Measurements from ENCODE around the gene C5orf52. TPM values are rescaled to one million over a fixed set of nuclear protein-coding genes. Genes with fewer than 3 reads are reported as not detected.

The C5orf52 gene
- total RNA-seq, 6 experiments from 2014 or later, result not detected

DNA sequence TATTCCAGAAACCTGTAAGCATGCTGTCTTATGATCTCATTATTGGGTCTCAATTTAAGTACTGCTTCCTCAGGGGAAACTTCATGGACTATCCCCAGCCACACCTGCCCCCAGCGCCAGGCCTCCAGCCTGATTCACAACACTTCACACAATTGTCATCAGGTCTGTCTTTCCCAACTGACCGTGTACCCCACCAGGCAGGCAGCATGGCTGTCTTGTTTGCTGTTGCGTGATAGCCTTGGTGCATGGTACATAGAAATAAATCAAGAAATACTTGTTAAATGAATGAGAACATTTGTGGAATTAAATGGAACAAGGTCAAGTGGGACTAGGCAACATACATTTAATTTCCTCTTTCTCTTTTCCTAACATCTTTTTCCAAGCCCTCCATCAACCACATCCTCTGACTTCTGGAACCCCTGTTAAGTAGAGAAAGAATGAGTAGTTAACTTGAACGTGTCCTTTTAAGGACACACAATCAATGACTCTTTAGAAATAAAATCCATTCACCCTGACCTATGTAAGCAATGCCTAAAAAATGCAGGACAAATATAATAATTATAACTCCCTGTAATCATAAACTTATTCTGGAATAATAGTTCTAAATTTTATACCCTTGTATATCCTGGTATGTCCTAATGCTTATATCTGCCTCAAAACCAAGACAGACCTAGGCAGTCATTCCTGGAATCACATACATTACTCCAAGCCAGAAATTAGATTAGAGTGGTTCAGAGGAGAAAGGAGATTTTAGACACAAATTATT, 42.7 kb downstream of the C5orf52 start:
- H3K27me3 ChIP-seq, result no peaks in the 10 kb centered on the region
- WGBS (ENCODE audit: insufficient coverage, low coverage, low lambda C conversion rate, missing lambda C conversion rate), result 81% methylated on average over 4 of the region's 4 CpGs
- H3K4me1 ChIP-seq, result peaks cover 0 to 4% (median 0%) of the 10 kb centered on the region in 4 donors
- no peak for ATAC-seq
- DNase-seq, result no peak
- TF ChIP-seq POLR2A (IDR thresholded peaks at IDR 0.05), result no peak
- TF ChIP-seq, protein P1, sequence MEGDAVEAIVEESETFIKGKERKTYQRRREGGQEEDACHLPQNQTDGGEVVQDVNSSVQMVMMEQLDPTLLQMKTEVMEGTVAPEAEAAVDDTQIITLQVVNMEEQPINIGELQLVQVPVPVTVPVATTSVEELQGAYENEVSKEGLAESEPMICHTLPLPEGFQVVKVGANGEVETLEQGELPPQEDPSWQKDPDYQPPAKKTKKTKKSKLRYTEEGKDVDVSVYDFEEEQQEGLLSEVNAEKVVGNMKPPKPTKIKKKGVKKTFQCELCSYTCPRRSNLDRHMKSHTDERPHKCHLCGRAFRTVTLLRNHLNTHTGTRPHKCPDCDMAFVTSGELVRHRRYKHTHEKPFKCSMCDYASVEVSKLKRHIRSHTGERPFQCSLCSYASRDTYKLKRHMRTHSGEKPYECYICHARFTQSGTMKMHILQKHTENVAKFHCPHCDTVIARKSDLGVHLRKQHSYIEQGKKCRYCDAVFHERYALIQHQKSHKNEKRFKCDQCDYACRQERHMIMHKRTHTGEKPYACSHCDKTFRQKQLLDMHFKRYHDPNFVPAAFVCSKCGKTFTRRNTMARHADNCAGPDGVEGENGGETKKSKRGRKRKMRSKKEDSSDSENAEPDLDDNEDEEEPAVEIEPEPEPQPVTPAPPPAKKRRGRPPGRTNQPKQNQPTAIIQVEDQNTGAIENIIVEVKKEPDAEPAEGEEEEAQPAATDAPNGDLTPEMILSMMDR (IDR thresholded peaks at IDR 0.05), result no peak
- no peaks in the 10 kb centered on the region for H3K9me3 ChIP-seq
- intact Hi-C loops (cut with DNase I), result loop anchor here in 1 of 2 donors (10.0 kb wide), 1 partner anchor 269 kb away; no protein-coding TSS in a partner anchor
- no peak overlapping the region for H3K27ac ChIP-seq
- H3K36me3 ChIP-seq, result no peaks in the 10 kb centered on the region
- no peak overlapping the region for H3K4me3 ChIP-seq

DNA sequence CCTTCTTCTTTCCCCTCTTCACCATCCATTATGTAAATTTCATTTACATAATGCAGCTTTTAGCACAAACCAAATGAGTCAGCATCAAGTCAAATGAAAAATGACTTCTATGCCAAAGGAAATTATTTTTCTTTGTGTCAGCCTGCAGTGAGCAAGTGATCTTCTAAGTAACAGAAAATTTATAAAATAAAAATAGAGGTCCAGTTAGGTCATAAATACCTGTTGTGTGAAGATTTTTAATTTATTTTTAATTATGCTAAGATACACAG, 43.2 kb downstream of the C5orf52 start:
- no peaks in the 10 kb centered on the region for H3K36me3 ChIP-seq
- H3K27ac ChIP-seq, result no peak overlapping the region
- intact Hi-C loops (cut with DNase I), result loop anchor here in 1 of 2 donors (10.0 kb wide), 1 partner anchor 270 kb away; no protein-coding TSS in a partner anchor
- ATAC-seq (no peak), DNase-seq (no peak)
- H3K27me3 ChIP-seq, result no peaks in the 10 kb centered on the region
- peaks cover 0 to 4% (median 0%) of the 10 kb centered on the region in 4 donors for H3K4me1 ChIP-seq
- H3K4me3 ChIP-seq, result no peak overlapping the region
- no peaks in the 10 kb centered on the region for H3K9me3 ChIP-seq
- TF ChIP-seq POLR2A (IDR thresholded peaks at IDR 0.05), result no peak
- TF ChIP-seq, protein P1 (IDR thresholded peaks at IDR 0.05), result no peak

DNA sequence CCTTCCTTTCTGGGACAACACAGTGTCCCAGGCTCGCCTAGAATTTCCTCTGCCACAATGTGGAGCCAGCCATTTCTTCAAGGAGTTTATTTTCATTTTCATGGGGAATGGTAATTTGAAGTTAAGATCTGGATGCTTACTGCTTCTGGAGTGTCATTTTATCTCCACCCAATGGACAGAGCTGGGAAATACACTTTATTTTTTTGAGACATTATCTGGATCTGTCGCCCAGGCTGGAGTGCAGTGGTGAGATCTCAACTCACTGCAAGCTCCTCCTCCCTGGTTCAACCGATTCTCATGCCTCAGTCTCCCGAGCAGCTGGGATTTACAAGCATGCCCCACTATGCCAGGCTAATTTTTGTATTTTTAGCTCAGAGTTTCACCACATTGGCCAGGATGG, 47.2 kb downstream of the C5orf52 start:
- no peaks in the 10 kb centered on the region for H3K36me3 ChIP-seq
- peaks cover 0 to 4% (median 0%) of the 10 kb centered on the region in 4 donors for H3K4me1 ChIP-seq
- no peaks in the 10 kb centered on the region for H3K27me3 ChIP-seq
- TF ChIP-seq, protein P1 (IDR thresholded peaks at IDR 0.05), result peak; percentile 61 to 70 (median 64)
- TF ChIP-seq POLR2A (IDR thresholded peaks at IDR 0.05), result no peak
- 0% methylated on average over 4 of the region's 4 CpGs for WGBS (ENCODE audit: insufficient coverage, low coverage, low lambda C conversion rate, missing lambda C conversion rate)
- DNase-seq, result no peak
- H3K27ac ChIP-seq, result no peak overlapping the region
- intact Hi-C loops (cut with DNase I), result loop anchor here in 1 of 2 donors (10.0 kb wide), 1 partner anchor 274 kb away; no protein-coding TSS in a partner anchor
- no peaks in the 10 kb centered on the region for H3K9me3 ChIP-seq
- peak; percentile 93 to 99 (median 94) for ATAC-seq
- H3K4me3 ChIP-seq, result no peak overlapping the region

DNA sequence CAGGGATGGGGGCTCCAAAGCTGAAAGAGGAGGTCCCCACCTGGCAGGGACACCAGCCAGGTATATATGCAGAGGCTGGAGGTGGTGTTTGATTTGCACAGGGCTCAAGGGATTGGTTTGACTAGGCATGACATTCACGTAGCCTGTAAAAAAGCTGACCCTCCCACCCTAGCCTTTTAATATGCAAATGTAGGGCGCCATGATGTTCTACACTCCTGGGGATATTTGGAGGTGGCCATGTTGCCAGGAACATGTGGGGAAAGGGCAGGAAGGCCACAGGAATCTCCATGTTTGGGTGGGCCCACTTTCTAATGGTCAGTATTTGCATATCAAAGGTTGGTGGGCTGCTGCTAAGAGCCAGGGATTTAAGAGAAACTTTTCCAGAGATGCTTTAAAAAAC, 47.9 kb downstream of the C5orf52 start:
- no peaks in the 10 kb centered on the region for H3K36me3 ChIP-seq
- H3K4me3 ChIP-seq, result no peak overlapping the region
- H3K27me3 ChIP-seq, result no peaks in the 10 kb centered on the region
- peaks cover 0 to 4% (median 0%) of the 10 kb centered on the region in 4 donors for H3K4me1 ChIP-seq
- ATAC-seq (no peak), DNase-seq (no peak)
- 83% methylated on average over 1 of the region's 2 CpGs for WGBS (ENCODE audit: insufficient coverage, low coverage, low lambda C conversion rate, missing lambda C conversion rate)
- H3K27ac ChIP-seq, result no peak overlapping the region
- intact Hi-C loops (cut with DNase I), result loop anchor here in 1 of 2 donors (10.0 kb wide), 1 partner anchor 274 kb away; no protein-coding TSS in a partner anchor
- no peaks in the 10 kb centered on the region for H3K9me3 ChIP-seq
- TF ChIP-seq, protein P1 (IDR thresholded peaks at IDR 0.05), result no peak
- no peak for TF ChIP-seq POLR2A (IDR thresholded peaks at IDR 0.05)

Measured in right lobe of liver (tissue), 6 donors.